K562 (cell line): ENCODE measurements around the gene TMEM25. TPM values are rescaled to one million over a fixed set of nuclear protein-coding genes. Genes with fewer than 3 reads are reported as not detected.

Experiments used
- ATAC-seq: fragments of 200-7000 bp; cut with Tn5 transposase; 3 replicates; pipeline ENCODE4 v1.9.1; 2020; ENCODE audit warnings: moderate library complexity
- BruUV-seq: library from RNA; stranded (reverse); fragments of 400-500 nt; replicated peaks from 2 replicates; lab custom pipeline; 2021; lab: Mats Ljungman, UMichigan
- CTCF ChIA-PET: fragments of 300-600 bp; formaldehyde crosslinking; extraction: SDS; loops from one replicate; lab custom pipeline; 2021; ENCODE audit warnings: low intra/inter-chr PET ratio; lab: Yijun Ruan, JAX
- POLR2A ChIA-PET: fragments of 300-600, 350-650 bp; sonication (Branson Sonifier 250); formaldehyde crosslinking; extraction: SDS; loops from one replicate; lab custom pipeline; 2021; ENCODE audit warnings: antibody characterized with exemption, inconsistent platforms; lab: Yijun Ruan, JAX
- DNase-seq, 4 experiments: peaks; one replicate each; pipeline versions ENCODE4 v3.0.0 to v3.0.0-alpha.2; 2011 to 2018; ENCODE audit warnings: low spot score in 3 of 4, mixed read lengths in 3 of 4; ENCODE audit errors: extremely low read depth in 1 of 4
- FAIRE-seq: peaks from 2 replicates; lab custom pipeline; 2011; peaks lifted over from hg19 to GRCh38; lab: Jason Lieb, UNC
- H2AFZ ChIP-seq: 2 replicates; pipeline ENCODE4 v1.6.0; 2011; ENCODE audit warnings: low read depth, low read length, control low read depth, inconsistent platforms
- H3K27ac ChIP-seq: fragments of 200-600 bp; 3 replicates; pipeline ENCODE4 v1.8.0; 2011; ENCODE audit warnings: low read depth, mild to moderate bottlenecking, control low read depth, inconsistent platforms, low read length, moderate library complexity, mixed read lengths; ENCODE audit errors: extremely low read depth
- H3K27me3 ChIP-seq, 2 experiments: fragments of 300-600 bp in 1 of 2; 2 replicates in 1 of 2; 3 replicates in 1 of 2; pipeline versions ENCODE4 v1.6.0 to v1.8.0; 2011; ENCODE audit warnings: inconsistent platforms in 2 of 2, low read length in 2 of 2, mild to moderate bottlenecking in 1 of 2, mixed read lengths in 1 of 2, moderate library complexity in 1 of 2; ENCODE audit not compliant: control insufficient read depth in 2 of 2, insufficient read depth in 2 of 2
- H3K36me3 ChIP-seq: fragments of 300-600 bp; 3 replicates; pipeline ENCODE4 v1.8.0; 2011; ENCODE audit warnings: mild to moderate bottlenecking, low read length, inconsistent platforms; ENCODE audit not compliant: control insufficient read depth, insufficient read depth
- H3K4me1 ChIP-seq, 2 experiments: fragments of 200-600 bp in 1 of 2; replicated peaks in 1 of 2; 2 replicates in 1 of 2; 3 replicates in 1 of 2; pipeline versions ENCODE4 v1.5.1 to v1.8.0; 2011; ENCODE audit warnings: inconsistent platforms in 2 of 2, low read length in 2 of 2, mild to moderate bottlenecking in 1 of 2, mixed read lengths in 1 of 2, moderate library complexity in 1 of 2; ENCODE audit not compliant: control insufficient read depth in 2 of 2, insufficient read depth in 2 of 2
- H3K4me2 ChIP-seq: 2 replicates; pipeline ENCODE4 v1.6.1; 2011; ENCODE audit warnings: low read length, control low read depth, inconsistent platforms, mixed read lengths; ENCODE audit not compliant: insufficient read depth
- H3K4me3 ChIP-seq: fragments of 200-600 bp; sonication (generic), shearing (Covaris generic); 2 replicates; pipeline ENCODE4 v1.5.1; 2016; ENCODE audit warnings: control low read depth, inconsistent platforms
- H3K79me2 ChIP-seq: fragments of 200-600 bp; 3 replicates; pipeline ENCODE4 v1.8.0; 2011; ENCODE audit warnings: low read length, inconsistent platforms; ENCODE audit not compliant: control insufficient read depth, insufficient read depth
- H3K9ac ChIP-seq, 2 experiments: 2 replicates each; pipeline versions ENCODE4 v1.6.0 to v1.6.1; 2011; ENCODE audit warnings: low read depth in 2 of 2, low read length in 2 of 2, control low read depth in 1 of 2, inconsistent platforms in 1 of 2, mild to moderate bottlenecking in 1 of 2, mixed read lengths in 1 of 2; ENCODE audit not compliant: insufficient read depth in 1 of 2
- H3K9me1 ChIP-seq: one replicate; pipeline ENCODE4 v1.6.0; 2011; ENCODE audit warnings: inconsistent platforms, mild to moderate bottlenecking, low read length, moderate library complexity; ENCODE audit not compliant: control insufficient read depth, insufficient read depth
- H3K9me3 ChIP-seq: replicated peaks from 2 replicates; pipeline ENCODE4 v1.5.1; 2011; ENCODE audit warnings: low read depth, low read length, inconsistent platforms; ENCODE audit not compliant: control insufficient read depth, insufficient read depth
- H4K20me1 ChIP-seq: replicated peaks from 2 replicates; pipeline ENCODE4 v1.6.1; 2011; ENCODE audit warnings: low read length, inconsistent platforms, mixed read lengths; ENCODE audit not compliant: control insufficient read depth, insufficient read depth
- FOXJ3 ChIP-seq: sonication (generic); formaldehyde crosslinking; IDR thresholded peaks from 2 replicates; pipeline ENCODE4 v1.4.0; 2020; ENCODE audit warnings: mild to moderate bottlenecking, missing genetic modification reagents
- HDGF ChIP-seq: fragments of 450-650 bp; IDR thresholded peaks from 2 replicates; pipeline ENCODE4 v1.6.1; 2016
- HNRNPK ChIP-seq: fragments of 200-400 bp; formaldehyde crosslinking; IDR thresholded peaks from one replicate; pipeline ENCODE4 v1.6.1; 2018; ENCODE audit warnings: mild to moderate bottlenecking, low read depth, low read length; ENCODE audit not compliant: poor library complexity, severe bottlenecking
- POLR2A ChIP-seq: fragments of 450-650 bp; conservative IDR thresholded peaks from 2 replicates; pipeline ENCODE4 v1.6.1; 2016
- POLR2AphosphoS2 ChIP-seq: IDR thresholded peaks from 2 replicates; pipeline ENCODE4 v1.6.1; 2012; ENCODE audit warnings: low read length, improper control_type of control experiment
- POLR2B ChIP-seq: fragments of 450-650 bp; IDR thresholded peaks from 2 replicates; pipeline ENCODE4 v1.6.1; 2018; ENCODE audit warnings: low read depth; ENCODE audit not compliant: partially characterized antibody
- POLR2G ChIP-seq: fragments of 200-400 bp; formaldehyde crosslinking; IDR thresholded peaks from 2 replicates; pipeline ENCODE4 v1.6.1; 2017; ENCODE audit warnings: low read depth, mild to moderate bottlenecking, antibody characterized with exemption, low read length, moderate library complexity
- PRDM10 ChIP-seq: fragments of 450-650 bp; IDR thresholded peaks from 2 replicates; pipeline ENCODE4 v1.6.1; 2018; ENCODE audit not compliant: partially characterized antibody
- ZNF282 ChIP-seq: sonication (generic); formaldehyde crosslinking; IDR thresholded peaks from 2 replicates; pipeline ENCODE4 v1.8.1; 2023; ENCODE audit warnings: missing genetic modification reagents
- WGBS: fragments of 100-300 bp; shearing (Covaris generic); methylation state at CpG from one replicate; pipeline ENCODE4 v1.1.6; 2016; ENCODE audit warnings: low coverage, mixed read lengths; ENCODE audit not compliant: insufficient coverage; ENCODE audit errors: missing lambda C conversion rate; 5-methylcytosine and 5-hydroxymethylcytosine counted together
- in situ Hi-C: fragments of 300-500 bp; cut with MboI; formaldehyde crosslinking; loops from 4 replicates; pipeline ENCODE4 v1.15.0; 2018; ENCODE audit warnings: inconsistent platforms, mixed read lengths
- intact Hi-C: fragments of 100-400 bp; cut with micrococcal nuclease; formaldehyde crosslinking; loops from 2 replicates; pipeline ENCODE4 v1.14.2; 2022
- polyA plus RNA-seq, 8 experiments: library from polyadenylated mRNA; depleted of rRNA in 4 of 8; stranded (reverse) in 5 of 8; unstranded in 3 of 8; fragments of >200 nt; fragmentation: Nextera tagmentation in 2 of 8; fragmentation: Illumina TruSeq in 1 of 8; extraction: Ambion mirVana in 2 of 8; extraction: Trizol in 1 of 8; gene quantifications; 2 replicates each; pipeline versions ENCODE4 v1.2.1 to v1.2.3, GENCODE V29; 2011 to 2014; ENCODE audit warnings: inconsistent platforms in 1 of 8, missing spikeins in 1 of 8
- total RNA-seq, 7 experiments: library from RNA; depleted of rRNA in 6 of 7; stranded (reverse); fragments of >200 nt in 6 of 7; fragmentation: Illumina TruSeq in 2 of 7; extraction: Trizol in 2 of 7; gene quantifications; 2 replicates each; pipeline versions ENCODE4 v1.2.1 to v1.2.3, GENCODE V29; 2011 to 2021; ENCODE audit warnings: low replicate concordance in 1 of 7

Gene TMEM25
- total and polyA plus RNA-seq, 9 of the 15 experiments (the other 6 are each of a cell fraction or from before 2014, with no cell fraction given), result 0.34 to 3.8 (median 2.0) TPM

- peaks cover 31% of the 10 kb centered on the region for H3K36me3 ChIP-seq
- in situ Hi-C loops (no loop called here), intact Hi-C loops (no loop called here)
- H3K4me2 ChIP-seq, result no peak within 1 kb of the TSS
- 22% methylated on average over 2 of the region's 3 CpGs for WGBS
- H2AFZ ChIP-seq, result no peak within 1 kb of the TSS
- no peaks in the 10 kb centered on the region for H3K9me3 ChIP-seq
- H3K79me2 ChIP-seq, result no peaks in the 10 kb centered on the region; the same call in 2 of the 3 replicates
- ChIA-PET CTCF (no interaction called here), POLR2A (interaction anchor here (1.2 to 1.7 kb wide), 2 partner anchors 13 to 129 kb away, joined by 3 to 7 read pairs; no protein-coding TSS in a partner anchor)
- no peak within 1 kb of the TSS for H3K4me3 ChIP-seq
- H3K9ac ChIP-seq, result no peak within 1 kb of the TSS
- no peaks in the 10 kb centered on the region for H3K9me1 ChIP-seq
- BruUV-seq, result no TSS peak
- DNase-seq, result peak in 1 of 4 experiments; percentile 23
- no peaks in the 10 kb centered on the region for H3K27me3 ChIP-seq
- TF ChIP-seq HDGF (no peak), HNRNPK (no peak), POLR2B (no peak), POLR2AphosphoS2 (0 out of 2 replicates have a peak, but pooled peaks have one; percentile 59), ZNF282 (no peak), POLR2A (0 out of 2 replicates have a peak, but pooled peaks have one; percentile 27)
- TF ChIP-seq, all 486 proteins: peak for 2
- FAIRE-seq (no peak), ATAC-seq (no peak)
- Histone ChIP-seq H4K20me1 (no peaks in the 10 kb centered on the region; the same call in 1 of the 2 replicates), H3K4me1 (peaks cover 9 to 31% of the 10 kb centered on the region in 2 experiments; a peak in 4 of 5 replicates), H3K27ac (no peak within 1 kb of the TSS)
These were observed 3.9 kb upstream of the TMEM25 start, which contains the start of gene TTC36 for GRCh38 chr11:118527109-118527508. Gene TTC36 (plus strand): TSS chr11:118527474. CDS start chr11:118527495, 21 bp downstream.

DNA sequence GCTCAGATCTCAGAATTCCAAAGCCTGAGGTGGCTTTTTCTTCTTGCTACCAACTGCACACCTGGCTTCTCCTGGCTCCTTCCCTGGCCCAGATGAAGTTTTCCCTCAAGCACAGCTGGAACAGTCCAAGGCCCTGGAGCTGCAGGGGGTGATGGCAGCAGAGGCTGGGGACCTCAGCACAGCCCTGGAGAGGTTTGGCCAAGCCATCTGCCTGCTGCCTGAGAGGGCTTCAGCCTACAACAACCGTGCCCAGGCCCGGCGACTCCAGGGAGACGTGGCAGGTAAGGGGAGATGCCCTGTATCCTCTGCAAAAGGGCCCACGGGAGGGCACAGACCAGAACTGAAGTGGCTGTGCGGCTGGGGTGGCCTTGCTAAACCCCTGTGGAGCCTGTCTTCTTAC is 2.5 kb upstream of the TMEM25 start:
- H3K4me1 ChIP-seq, result peaks cover 9 to 38% of the 10 kb centered on the region in 2 experiments; a peak in 4 of 5 replicates
- H3K9ac ChIP-seq, result peak overlapping the region in 1 of 2 experiments; percentile 11; a peak in 2 of 4 replicates
- no peak for FAIRE-seq
- no peaks in the 10 kb centered on the region for H4K20me1 ChIP-seq
- ATAC-seq, result no peak
- no peak overlapping the region for H2AFZ ChIP-seq
- CTCF ChIA-PET, result interaction anchor here (0.5 kb wide), 1 partner anchor 330 kb away, joined by 4 read pairs; no protein-coding TSS in a partner anchor
- H3K9me3 ChIP-seq, result no peaks in the 10 kb centered on the region
- in situ Hi-C loops, result no loop called here
- 84% methylated on average over 6 of the region's 6 CpGs for WGBS
- H3K4me2 ChIP-seq, result no peak overlapping the region
- H3K4me3 ChIP-seq, result no peak overlapping the region
- H3K27ac ChIP-seq, result no peak overlapping the region
- H3K36me3 ChIP-seq, result peaks cover 18% of the 10 kb centered on the region
- H3K79me2 ChIP-seq, result no peaks in the 10 kb centered on the region; the same call in 2 of the 3 replicates
- no peak for DNase-seq
- no TSS peak for BruUV-seq
- TF ChIP-seq FOXJ3, result no peak
- peak; percentile 39 for TF ChIP-seq PRDM10
- TF ChIP-seq POLR2G, result peak; percentile 66
- H3K27me3 ChIP-seq, result no peaks in the 10 kb centered on the region
- no peaks in the 10 kb centered on the region for H3K9me1 ChIP-seq
- POLR2A ChIA-PET, result interaction anchor here (0.6 to 1.5 kb wide), 3 partner anchors 22 to 269 kb away, joined by 3 to 4 read pairs (median 3); partner anchors contain the start of gene ARCN1
- intact Hi-C loops, result no loop called here
